SK-N-SH (cell line): ENCODE results near the gene ZBTB16. TPM values are rescaled to one million over a fixed set of nuclear protein-coding genes. Genes with fewer than 3 reads are reported as not detected.

ENCODE experiments used
- CTCF ChIA-PET: fragments of 300-600, 350-600 bp; formaldehyde crosslinking; extraction: SDS; loops from one replicate; lab custom pipeline; 2021; lab: Yijun Ruan, JAX
- POLR2A ChIA-PET: fragments of 350-600 bp; sonication (Branson Sonifier 250); formaldehyde crosslinking; extraction: SDS; loops from one replicate; lab custom pipeline; 2020; ENCODE audit warnings: antibody characterized with exemption, inconsistent platforms; lab: Yijun Ruan, JAX
- DNase-seq: peaks from one replicate; pipeline ENCODE4 v3.0.0; 2012
- H2AFZ ChIP-seq: fragments of 200-600 bp; sonication (generic); 2 replicates; pipeline ENCODE4 v1.8.1; 2016; ENCODE audit warnings: antibody characterized with exemption, mild to moderate bottlenecking, low read depth
- H3F3A ChIP-seq: fragments of 200-600 bp; sonication (generic); replicated peaks from 2 replicates; pipeline ENCODE3; 2016; ENCODE audit warnings: antibody characterized with exemption, mild to moderate bottlenecking; ENCODE audit not compliant: insufficient read depth
- H3K27ac ChIP-seq, 2 experiments: fragments of 200-500 bp in 1 of 2; fragments of 200-600 bp in 1 of 2; sonication (Bioruptor generic) in 1 of 2; sonication (generic), shearing (Covaris generic) in 1 of 2; 2 replicates each; pipeline versions ENCODE4 v1.5.1 to v1.6.1; 2014 to 2016; ENCODE audit warnings: low read depth in 2 of 2, inconsistent platforms in 1 of 2, low read length in 1 of 2, mild to moderate bottlenecking in 1 of 2, mixed read lengths in 1 of 2
- H3K27me3 ChIP-seq: fragments of 200-600 bp; sonication (generic), shearing (Covaris generic); 2 replicates; pipeline ENCODE4 v1.6.1; 2016; ENCODE audit warnings: mixed run types; ENCODE audit not compliant: insufficient read depth
- H3K36me3 ChIP-seq, 2 experiments: fragments of 200-500 bp in 1 of 2; fragments of 200-600 bp in 1 of 2; sonication (Bioruptor generic) in 1 of 2; sonication (generic) in 1 of 2; replicated peaks in 1 of 2; 2 replicates each; pipeline versions ENCODE3 to v1.5.1; 2014 to 2016; ENCODE audit warnings: low read length in 1 of 2, mild to moderate bottlenecking in 1 of 2; ENCODE audit not compliant: insufficient read depth in 2 of 2, control insufficient read depth in 1 of 2
- H3K4me1 ChIP-seq, 2 experiments: fragments of 200-500 bp in 1 of 2; fragments of 200-600 bp in 1 of 2; sonication (Bioruptor generic) in 1 of 2; sonication (generic), shearing (Covaris generic) in 1 of 2; 2 replicates each; pipeline versions ENCODE4 v1.5.1 to v1.6.1; 2014 to 2016; ENCODE audit warnings: low read depth in 1 of 2, low read length in 1 of 2, mixed run types in 1 of 2; ENCODE audit not compliant: insufficient read depth in 2 of 2, control insufficient read depth in 1 of 2
- H3K4me2 ChIP-seq: fragments of 200-600 bp; sonication (generic), shearing (Covaris generic); 2 replicates; pipeline ENCODE4 v1.6.1; 2017; ENCODE audit warnings: mixed run types
- H3K4me3 ChIP-seq, 2 experiments: fragments of 200-500 bp in 1 of 2; fragments of 200-600 bp in 1 of 2; sonication (Bioruptor generic) in 1 of 2; sonication (generic), shearing (Covaris generic) in 1 of 2; 2 replicates each; pipeline versions ENCODE4 v1.5.1 to v1.8.1; 2014 to 2016; ENCODE audit warnings: low read depth in 2 of 2, inconsistent platforms in 1 of 2, low read length in 1 of 2, mild to moderate bottlenecking in 1 of 2, mixed read lengths in 1 of 2, moderate library complexity in 1 of 2
- H3K79me2 ChIP-seq: fragments of 200-600 bp; sonication (generic); 2 replicates; pipeline ENCODE4 v1.8.1; 2017; ENCODE audit warnings: mild to moderate bottlenecking; ENCODE audit not compliant: insufficient read depth
- H3K9ac ChIP-seq: fragments of 200-600 bp; sonication (generic); 2 replicates; pipeline ENCODE4 v1.6.1; 2017; ENCODE audit warnings: mixed run types
- H3K9me2 ChIP-seq: fragments of 200-600 bp; sonication (generic); 2 replicates; pipeline ENCODE4 v1.6.1; 2017; ENCODE audit warnings: mixed run types
- H3K9me3 ChIP-seq: fragments of 200-600 bp; sonication (generic); 2 replicates; pipeline ENCODE4 v1.6.1; 2017; ENCODE audit warnings: mixed run types, mild to moderate bottlenecking, moderate library complexity
- H4K20me1 ChIP-seq: fragments of 200-600 bp; sonication (generic); 2 replicates; pipeline ENCODE4 v1.6.1; 2017; ENCODE audit warnings: mild to moderate bottlenecking, mixed run types; ENCODE audit not compliant: insufficient read depth
- FOXJ3 ChIP-seq: sonication (generic); formaldehyde crosslinking; IDR thresholded peaks from 2 replicates; pipeline ENCODE4 v1.5.1; 2020; ENCODE audit warnings: mild to moderate bottlenecking, missing genetic modification reagents
- GABPA ChIP-seq: IDR thresholded peaks from 2 replicates; pipeline ENCODE4 v1.4.0; 2012; ENCODE audit warnings: low read depth, mild to moderate bottlenecking
- JUND ChIP-seq: IDR thresholded peaks from 2 replicates; pipeline ENCODE4 v1.4.0; 2012
- MAX ChIP-seq: IDR thresholded peaks from 2 replicates; pipeline ENCODE4 v1.4.0; 2012; ENCODE audit warnings: low read depth
- MEF2A ChIP-seq: IDR thresholded peaks from 2 replicates; pipeline ENCODE4 v1.4.0; 2012; ENCODE audit warnings: low read depth, borderline replicate concordance
- MXI1 ChIP-seq: IDR thresholded peaks from 2 replicates; pipeline ENCODE4 v1.6.1; 2012; ENCODE audit warnings: mild to moderate bottlenecking, low read depth, low read length, improper control_type of control experiment
- PBX3 ChIP-seq: IDR thresholded peaks from 2 replicates; pipeline ENCODE4; 2012
- POLR2AphosphoS5 ChIP-seq: IDR thresholded peaks from 2 replicates; pipeline ENCODE4 v1.6.1; 2012; ENCODE audit warnings: low read depth, low read length
- REST ChIP-seq: IDR thresholded peaks from 2 replicates; pipeline ENCODE4 v1.6.1; 2012; ENCODE audit warnings: mild to moderate bottlenecking, low read depth, low read length, moderate library complexity
- RFX5 ChIP-seq: IDR thresholded peaks from 2 replicates; pipeline ENCODE4 v1.6.1; 2012; ENCODE audit warnings: mild to moderate bottlenecking, improper control_type of control experiment, low read length
- SIN3A ChIP-seq: IDR thresholded peaks from 2 replicates; pipeline ENCODE4 v1.6.1; 2012; ENCODE audit warnings: low read depth, mild to moderate bottlenecking, low read length, moderate library complexity, borderline replicate concordance
- USF1 ChIP-seq: IDR thresholded peaks from 2 replicates; pipeline ENCODE4 v1.4.0; 2012; ENCODE audit warnings: low read depth, borderline replicate concordance
- USF2 ChIP-seq: fragments of 150-350 bp; IDR thresholded peaks from 2 replicates; pipeline ENCODE4 v1.6.1; 2017; ENCODE audit warnings: antibody characterized with exemption, low read length, low read depth, borderline replicate concordance
- WGBS: methylation state at CpG from one replicate; pipeline ENCODE4 v1.1.6; 2017; ENCODE audit warnings: low lambda C conversion rate; 5-methylcytosine and 5-hydroxymethylcytosine counted together
- polyA plus RNA-seq, 3 experiments: library from polyadenylated mRNA; depleted of rRNA; stranded (reverse); fragments of >200 nt; gene quantifications; 2 replicates each; pipeline ENCODE4 v1.2.3, GENCODE V29; 2012

The ZBTB16 gene
- polyA plus RNA-seq, 1 of the 3 experiments (the other 2 are of a cell fraction), result not detected

- ChIA-PET CTCF (interaction anchor here (0.7 to 1.5 kb wide), 4 partner anchors 88 to 139 kb away, joined by 3 to 5 read pairs (median 3); no protein-coding TSS in a partner anchor), POLR2A (no interaction called here)
- Histone ChIP-seq H3K9me3 (no peaks in the 10 kb centered on the region), H3K9me2 (no peaks in the 10 kb centered on the region), H3K36me3 (no peaks in the 10 kb centered on the region), H3K4me1 (no peaks in the 10 kb centered on the region; a peak in 1 of 4 replicates), H3K9ac (no peak overlapping the region), H3K27me3 (peaks cover 45% of the 10 kb centered on the region), H3K27ac (no peak overlapping the region), H3K4me2 (no peak overlapping the region), H3K4me3 (no peak overlapping the region), H3K79me2 (no peaks in the 10 kb centered on the region), H4K20me1 (no peaks in the 10 kb centered on the region), H3F3A (no peaks in the 10 kb centered on the region), H2AFZ (no peak overlapping the region)
- no peak for TF ChIP-seq FOXJ3 (CRISPR knock-in tag)
- TF ChIP-seq GABPA, result no peak
- no peak for TF ChIP-seq JUND
- no peak for TF ChIP-seq USF2
- TF ChIP-seq REST, result no peak
- TF ChIP-seq MEF2A, result no peak
- TF ChIP-seq RFX5, result no peak
- no peak for TF ChIP-seq SIN3A
- TF ChIP-seq MXI1, result no peak
- TF ChIP-seq PBX3, result no peak
- TF ChIP-seq USF1, result no peak
- no peak for TF ChIP-seq MAX
- TF ChIP-seq POLR2AphosphoS5, result no peak
- DNase-seq, result no peak
- 35% methylated on average over 2 of the region's 3 CpGs for WGBS
These were observed 115.4 kb downstream of the ZBTB16 start for GRCh38 chr11:114174712-114175495.
